NCI-H524 treated with DMSO at 0.1 percent for 48 hours (cell line): ENCODE results near the gene IYD.

Experiments used
- DNase-seq: peaks from one replicate; lab custom pipeline; 2025; lab: John Stamatoyannopoulos, UW

Gene IYD

GRCh38 chr6:150368762-150369161 is at the start of gene IYD:
IYD (plus strand) TSS chr6:150369012; CDS start chr6:150369032, 20 bp downstream.
- no peak for DNase-seq

- DNase-seq = no peak
Measured at GRCh38 chr6:150319924-150320323, 48.9 kb upstream of the IYD start.

- DNase-seq = no peak
Measured at GRCh38 chr6:150320442-150320841, 48.4 kb upstream of the IYD start.

- no peak for DNase-seq
Measured at GRCh38 chr6:150322466-150322871, 46.3 kb upstream of the IYD start.

GRCh38 chr6:150323205-150323604 is 45.6 kb upstream of the IYD start:
- DNase-seq = no peak

- no peak for DNase-seq
Measured at GRCh38 chr6:150324044-150324443, 44.8 kb upstream of the IYD start.

GRCh38 chr6:150325066-150325772 is 43.6 kb upstream of the IYD start:
- DNase-seq = no peak

- DNase-seq = no peak
Measured at GRCh38 chr6:150327117-150327774, 41.6 kb upstream of the IYD start.

GRCh38 chr6:150328744-150329405 is 39.9 kb upstream of the IYD start:
- no peak for DNase-seq

GRCh38 chr6:150331344-150331743 is 37.5 kb upstream of the IYD start:
- DNase-seq = no peak

GRCh38 chr6:150332939-150333584 is 35.8 kb upstream of the IYD start:
- no peak for DNase-seq

GRCh38 chr6:150333585-150333941 is 35.2 kb upstream of the IYD start:
- no peak for DNase-seq

- DNase-seq = no peak
Measured at GRCh38 chr6:150334790-150335783, 33.7 kb upstream of the IYD start.

- DNase-seq = no peak
Measured at GRCh38 chr6:150336299-150336698, 32.5 kb upstream of the IYD start.

GRCh38 chr6:150336708-150337107 is 32.1 kb upstream of the IYD start:
- DNase-seq = no peak

- no peak for DNase-seq
Measured at GRCh38 chr6:150342126-150342525, 26.7 kb upstream of the IYD start.

- DNase-seq = no peak
Measured at GRCh38 chr6:150343434-150343833, 25.4 kb upstream of the IYD start.

GRCh38 chr6:150345781-150346180 is 23.0 kb upstream of the IYD start:
- DNase-seq = no peak

- no peak for DNase-seq
Measured at GRCh38 chr6:150346346-150346745, 22.5 kb upstream of the IYD start.

- DNase-seq = no peak
Measured at GRCh38 chr6:150347845-150348244, 21.0 kb upstream of the IYD start.

GRCh38 chr6:150349546-150349945 is 19.3 kb upstream of the IYD start:
- DNase-seq = no peak
